CD8-positive, alpha-beta memory T cell (primary cell): Measurements from ENCODE around the gene TRPV4. TPM values are rescaled to one million over a fixed set of nuclear protein-coding genes. Genes with fewer than 3 reads are reported as not detected.
A peak's percentile ranks its signal among the peaks of the same experiment; 100 is the strongest.

ENCODE experiments used
- CTCF ChIA-PET: fragments of 350-600 bp; sonication (Branson Sonifier 250); formaldehyde crosslinking; loops from one replicate; lab custom pipeline; 2021; ENCODE audit warnings: antibody characterized with exemption; lab: Charles Lee
- POLR2A ChIA-PET: fragments of 350-600 bp; sonication (Branson Sonifier 250); formaldehyde crosslinking; loops from one replicate; lab custom pipeline; 2021; ENCODE audit warnings: antibody characterized with exemption; lab: Charles Lee
- DNase-seq, 5 donors: peaks; one replicate each; pipeline versions ENCODE4 v3.0.0 to v3.0.0-alpha.2; 2020 to 2022; ENCODE audit warnings: mixed read lengths in 1 of 5
- H3K27ac ChIP-seq: one replicate; pipeline ENCODE4 v1.7.0; 2013; ENCODE audit warnings: low read depth, mild to moderate bottlenecking, low read length, moderate library complexity
- H3K27me3 ChIP-seq: 2 replicates; pipeline ENCODE4 v1.7.0; 2013; ENCODE audit warnings: low read length, mild to moderate bottlenecking; ENCODE audit not compliant: insufficient read depth, poor library complexity, severe bottlenecking
- H3K36me3 ChIP-seq: 2 replicates; pipeline ENCODE4 v1.7.0; 2013; ENCODE audit warnings: mild to moderate bottlenecking, low read length, moderate library complexity; ENCODE audit not compliant: insufficient read depth
- H3K4me1 ChIP-seq: 2 replicates; pipeline ENCODE4 v1.7.0; 2013; ENCODE audit warnings: mild to moderate bottlenecking, low read length, moderate library complexity; ENCODE audit not compliant: insufficient read depth
- H3K4me3 ChIP-seq: 2 replicates; pipeline ENCODE4 v1.7.0; 2013; ENCODE audit warnings: mild to moderate bottlenecking, low read length
- H3K9me3 ChIP-seq: 2 replicates; pipeline ENCODE4 v1.7.0; 2013; ENCODE audit warnings: mild to moderate bottlenecking, low read length
- H3K27ac Mint-ChIP-seq, 8 donors: one replicate each; pipeline ENCODE4 v1.8.0; 2020 to 2021; ENCODE audit warnings: mixed read lengths in 8 of 8, mild to moderate bottlenecking in 6 of 8, inconsistent platforms in 3 of 8, moderate library complexity in 3 of 8
- H3K27me3 Mint-ChIP-seq, 2 donors: one replicate each; pipeline ENCODE4 v1.8.0; 2020 to 2021; ENCODE audit warnings: mixed read lengths in 2 of 2, mild to moderate bottlenecking in 1 of 2, moderate library complexity in 1 of 2
- H3K36me3 Mint-ChIP-seq, 3 donors: one replicate each; pipeline ENCODE4 v1.8.0; 2020 to 2021; ENCODE audit warnings: mixed read lengths in 3 of 3, inconsistent platforms in 1 of 3, mild to moderate bottlenecking in 1 of 3
- H3K4me1 Mint-ChIP-seq, 3 donors: one replicate each; pipeline ENCODE4 v1.8.0; 2020 to 2021; ENCODE audit warnings: mixed read lengths in 3 of 3, inconsistent platforms in 1 of 3, mild to moderate bottlenecking in 1 of 3
- H3K4me3 Mint-ChIP-seq, 7 donors: one replicate each; pipeline ENCODE4 v1.8.0; 2020 to 2021; ENCODE audit warnings: mixed read lengths in 7 of 7, mild to moderate bottlenecking in 6 of 7, moderate library complexity in 4 of 7, inconsistent platforms in 2 of 7
- H3K9me3 Mint-ChIP-seq, 5 donors: one replicate each; pipeline ENCODE4 v1.8.0; 2020 to 2022; ENCODE audit warnings: mixed read lengths in 5 of 5, mild to moderate bottlenecking in 3 of 5, moderate library complexity in 2 of 5, inconsistent platforms in 1 of 5
- polyA plus RNA-seq: library from polyadenylated mRNA; unstranded; fragments of 300-500 nt; fragmentation: Illumina TruSeq; gene quantifications from one replicate; pipeline ENCODE4 v1.2.3, GENCODE V29; 2021
- total RNA-seq, 2 experiments: library from RNA; stranded (reverse); gene quantifications; one replicate each; pipeline ENCODE4 v1.2.3, GENCODE V29; 2021

Gene TRPV4
- total and polyA plus RNA-seq, 3 experiments from 2014 or later = not detected

DNA sequence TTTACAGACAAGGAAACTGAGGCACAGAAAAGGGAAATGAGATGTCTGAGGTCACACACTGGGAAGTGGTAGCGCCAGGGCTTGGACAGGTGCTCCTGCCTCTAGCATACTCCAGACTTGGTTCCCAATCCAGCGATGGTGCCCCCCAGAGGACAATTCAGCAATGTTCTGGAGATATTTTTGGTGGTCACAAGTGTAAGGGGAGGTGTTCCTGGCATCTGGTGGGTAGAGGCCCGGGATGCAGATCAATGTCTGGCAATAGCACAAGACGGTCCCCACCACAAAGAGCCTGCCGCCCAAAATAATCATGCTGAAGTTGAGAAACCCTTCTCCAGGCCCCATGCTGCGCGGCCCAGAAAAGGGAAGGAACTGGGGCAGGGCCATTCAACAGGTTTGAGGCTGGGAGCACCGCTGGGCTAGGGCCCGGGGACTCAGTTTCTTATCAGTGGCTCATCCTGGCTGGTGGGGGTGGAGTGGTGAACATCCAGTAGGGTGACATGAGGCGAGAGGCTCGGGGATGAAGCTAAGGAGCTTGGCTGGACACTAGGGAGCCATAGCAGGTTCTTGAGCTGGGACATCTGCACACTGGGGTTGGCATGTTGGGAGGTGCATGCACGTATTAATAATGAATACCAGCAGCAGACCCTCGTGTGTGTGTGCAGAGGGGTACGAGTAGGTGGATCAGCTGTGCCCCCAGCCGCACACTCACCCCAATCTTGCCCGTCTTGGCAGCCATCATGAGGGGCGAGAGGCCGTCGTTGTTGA, 35.1 kb downstream of the TRPV4 start:
- Mint-ChIP-seq H3K9me3 (no peaks in the 10 kb centered on the region), H3K36me3 (no peaks in the 10 kb centered on the region), H3K4me3 (no peak overlapping the region), H3K27me3 (peaks cover 5 to 19% of the 10 kb centered on the region in 2 donors), H3K27ac (no peak overlapping the region), H3K4me1 (no peaks in the 10 kb centered on the region)
- no peak for DNase-seq
- CTCF ChIA-PET = no interaction called here
- Histone ChIP-seq H3K4me3 (no peak overlapping the region), H3K9me3 (no peaks in the 10 kb centered on the region), H3K27ac (no peak overlapping the region), H3K4me1 (no peaks in the 10 kb centered on the region), H3K27me3 (no peaks in the 10 kb centered on the region), H3K36me3 (no peaks in the 10 kb centered on the region)
- POLR2A ChIA-PET = no interaction called here

DNA sequence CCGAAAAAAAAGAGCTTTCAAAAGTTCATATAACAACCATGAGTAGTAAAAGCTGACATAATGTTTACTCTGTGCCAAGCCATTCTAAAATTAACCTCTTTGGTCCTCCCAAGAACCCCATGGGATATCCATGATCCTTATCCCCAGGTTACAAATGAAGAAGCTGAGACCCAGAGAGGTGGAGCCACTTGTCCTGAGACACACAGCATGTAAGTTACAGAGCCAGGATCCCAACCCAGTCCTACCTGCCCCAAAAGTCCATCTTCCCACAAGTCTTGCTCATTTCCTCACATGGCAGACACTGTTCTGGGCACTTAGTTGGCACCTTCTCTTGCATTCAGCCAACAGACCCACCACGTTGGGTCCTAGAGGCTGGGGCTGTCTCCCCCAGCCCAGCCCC, 37.1 kb downstream of the TRPV4 start:
- Mint-ChIP-seq H3K4me3 (no peak overlapping the region), H3K9me3 (no peaks in the 10 kb centered on the region), H3K4me1 (no peaks in the 10 kb centered on the region), H3K36me3 (no peaks in the 10 kb centered on the region), H3K27me3 (peaks cover 7 to 28% of the 10 kb centered on the region in 2 donors), H3K27ac (no peak overlapping the region)
- CTCF ChIA-PET = interaction anchor here (1.1 to 1.9 kb wide), 3 partner anchors 9 to 52 kb away, joined by 3 to 12 read pairs (median 3); no protein-coding TSS in a partner anchor
- Histone ChIP-seq H3K4me1 (no peaks in the 10 kb centered on the region), H3K4me3 (no peak overlapping the region), H3K36me3 (no peaks in the 10 kb centered on the region), H3K9me3 (no peaks in the 10 kb centered on the region), H3K27me3 (no peaks in the 10 kb centered on the region), H3K27ac (no peak overlapping the region)
- POLR2A ChIA-PET = no interaction called here
- DNase-seq = no peak

DNA sequence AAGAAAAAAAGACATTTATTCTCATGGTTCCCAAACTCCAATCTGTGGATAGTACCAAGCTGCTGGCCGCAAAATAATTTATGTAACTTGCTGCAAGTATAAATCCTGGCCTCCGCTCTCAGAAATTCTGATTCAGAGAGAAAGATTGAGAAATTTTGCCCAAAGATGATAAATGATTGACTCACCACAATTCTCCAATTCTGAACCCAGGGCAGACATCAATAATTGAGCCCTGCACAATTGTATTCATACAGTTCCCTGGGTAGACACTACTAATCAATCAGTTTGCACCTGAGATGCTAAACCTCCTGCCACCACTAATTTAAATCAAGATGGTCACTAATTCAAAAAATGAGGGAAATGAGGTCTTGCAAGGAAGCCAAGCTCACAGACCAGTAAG, 38.2 kb downstream of the TRPV4 start:
- ChIA-PET POLR2A (no interaction called here), CTCF (interaction anchor here (1.2 to 1.9 kb wide), 2 partner anchors 10 to 50 kb away, joined by 3 to 12 read pairs; no protein-coding TSS in a partner anchor)
- no peak overlapping the region for H3K4me3 ChIP-seq
- no peaks in the 10 kb centered on the region for H3K4me1 ChIP-seq
- peak overlapping the region in 1 of 8 donors; percentile 58 for H3K27ac Mint-ChIP-seq
- no peaks in the 10 kb centered on the region for H3K4me1 Mint-ChIP-seq
- no peaks in the 10 kb centered on the region for H3K27me3 ChIP-seq
- H3K27me3 Mint-ChIP-seq = peaks cover 13 to 33% of the 10 kb centered on the region in 2 donors
- H3K9me3 ChIP-seq = no peaks in the 10 kb centered on the region
- no peaks in the 10 kb centered on the region for H3K9me3 Mint-ChIP-seq
- H3K27ac ChIP-seq = no peak overlapping the region
- no peaks in the 10 kb centered on the region for H3K36me3 ChIP-seq
- DNase-seq = no peak
- H3K4me3 Mint-ChIP-seq = no peak overlapping the region
- H3K36me3 Mint-ChIP-seq = no peaks in the 10 kb centered on the region

DNA sequence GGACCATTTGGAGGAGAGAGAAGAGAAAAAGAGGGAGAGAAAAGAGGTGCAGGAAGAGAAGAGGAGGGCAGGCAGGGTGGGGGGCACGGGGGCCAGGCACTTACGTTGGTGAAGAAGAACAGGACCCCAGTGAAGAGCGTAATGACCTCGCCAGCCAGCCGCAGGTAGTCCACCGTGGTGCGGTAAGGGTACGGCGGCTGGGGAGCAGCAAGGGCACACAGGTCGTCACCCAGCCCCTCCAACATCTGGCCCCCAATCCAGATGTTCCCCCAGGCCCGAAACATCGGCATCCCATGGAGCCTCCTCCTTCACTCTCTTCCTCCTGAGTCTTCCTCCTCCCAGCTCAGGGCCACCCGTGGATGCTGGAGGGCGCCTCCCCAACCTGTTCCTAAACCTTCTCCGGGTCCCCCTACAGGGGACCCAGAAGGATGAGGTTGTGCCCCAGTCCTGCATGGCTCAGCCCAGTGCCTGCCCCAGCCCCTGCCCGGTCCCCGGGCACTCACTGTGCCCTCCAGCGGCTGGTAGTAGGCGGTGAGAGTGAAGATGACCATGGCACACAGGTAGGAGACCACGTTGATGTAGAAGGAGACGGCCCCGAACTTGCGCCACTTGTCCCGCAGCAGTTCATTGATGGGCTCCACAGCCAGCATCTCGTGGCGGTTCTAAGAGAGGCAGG, 39.2 kb downstream of the TRPV4 start:
- no peaks in the 10 kb centered on the region for H3K4me1 Mint-ChIP-seq

DNA sequence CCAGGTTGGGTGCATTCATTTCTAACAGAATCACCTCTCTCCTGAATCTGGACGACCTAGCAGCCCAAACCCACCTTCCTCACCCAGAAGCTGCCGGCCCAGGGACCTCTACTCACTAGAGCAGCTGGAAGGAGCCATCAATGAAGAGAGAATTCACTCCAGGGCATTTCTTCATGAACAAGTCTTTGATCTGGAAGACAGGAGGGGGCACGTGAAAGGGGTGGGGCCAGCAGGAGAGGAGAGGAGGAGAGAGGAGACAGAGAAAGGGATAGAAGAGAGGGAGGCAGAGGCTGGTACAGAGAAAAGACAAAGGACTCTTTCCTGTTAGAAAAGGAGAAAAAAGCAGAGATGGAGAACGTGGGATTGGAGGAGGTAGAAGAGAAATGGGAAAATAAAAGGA, 39.8 kb downstream of the TRPV4 start:
- no peaks in the 10 kb centered on the region for H3K4me1 ChIP-seq
- H3K27me3 Mint-ChIP-seq = peaks cover 14 to 38% of the 10 kb centered on the region in 2 donors
- ChIA-PET CTCF (interaction anchor here (2.6 kb wide), 1 partner anchor 12 kb away, joined by 11 read pairs; no protein-coding TSS in a partner anchor), POLR2A (no interaction called here)
- H3K36me3 ChIP-seq = no peaks in the 10 kb centered on the region
- no peaks in the 10 kb centered on the region for H3K27me3 ChIP-seq
- H3K9me3 ChIP-seq = no peaks in the 10 kb centered on the region
- H3K27ac Mint-ChIP-seq = no peak overlapping the region
- no peak for DNase-seq
- no peaks in the 10 kb centered on the region for H3K4me1 Mint-ChIP-seq
- H3K4me3 ChIP-seq = no peak overlapping the region
- H3K27ac ChIP-seq = no peak overlapping the region
- H3K9me3 Mint-ChIP-seq = no peaks in the 10 kb centered on the region
- H3K4me3 Mint-ChIP-seq = no peak overlapping the region
- H3K36me3 Mint-ChIP-seq = no peaks in the 10 kb centered on the region

More for the DNA sequence above, 39.2 kb downstream of the TRPV4 start:
- Histone ChIP-seq H3K27ac (no peak overlapping the region), H3K4me1 (no peaks in the 10 kb centered on the region), H3K4me3 (no peak overlapping the region), H3K27me3 (no peaks in the 10 kb centered on the region), H3K36me3 (no peaks in the 10 kb centered on the region), H3K9me3 (no peaks in the 10 kb centered on the region)
- Mint-ChIP-seq H3K36me3 (no peaks in the 10 kb centered on the region), H3K27ac (no peak overlapping the region), H3K4me3 (no peak overlapping the region), H3K27me3 (peaks cover 14 to 36% of the 10 kb centered on the region in 2 donors), H3K9me3 (no peaks in the 10 kb centered on the region)
- ChIA-PET CTCF (interaction anchor here (2.6 kb wide), 1 partner anchor 11 kb away, joined by 11 read pairs; no protein-coding TSS in a partner anchor), POLR2A (no interaction called here)
- no peak for DNase-seq

DNA sequence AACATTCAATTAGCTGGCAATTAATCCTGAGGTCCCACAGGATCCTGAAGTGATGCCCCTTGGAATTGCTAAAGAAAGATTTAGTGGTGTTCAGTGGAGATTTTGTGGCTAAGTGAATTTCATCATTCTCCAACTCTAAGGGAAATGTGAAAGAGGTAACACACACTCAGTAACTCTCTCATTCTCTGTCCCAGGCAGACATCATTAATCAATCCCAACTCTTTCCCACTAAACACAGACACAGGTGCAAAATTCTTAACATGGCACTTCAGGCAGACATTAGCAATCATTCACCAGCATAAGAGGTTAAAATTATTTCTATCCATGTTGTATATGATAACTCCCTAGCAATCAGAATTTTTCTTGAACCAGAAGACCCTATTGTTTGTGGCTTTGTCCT, 40.2 kb downstream of the TRPV4 start:
- DNase-seq = no peak
- Mint-ChIP-seq H3K9me3 (no peaks in the 10 kb centered on the region), H3K27me3 (peaks cover 14 to 40% of the 10 kb centered on the region in 2 donors), H3K4me3 (no peak overlapping the region), H3K4me1 (no peaks in the 10 kb centered on the region), H3K27ac (no peak overlapping the region), H3K36me3 (no peaks in the 10 kb centered on the region)
- Histone ChIP-seq H3K27me3 (no peaks in the 10 kb centered on the region), H3K27ac (no peak overlapping the region), H3K36me3 (no peaks in the 10 kb centered on the region), H3K4me3 (no peak overlapping the region), H3K4me1 (no peaks in the 10 kb centered on the region), H3K9me3 (no peaks in the 10 kb centered on the region)
- ChIA-PET CTCF (interaction anchor here (2.6 kb wide), 1 partner anchor 12 kb away, joined by 11 read pairs; no protein-coding TSS in a partner anchor), POLR2A (no interaction called here)

DNA sequence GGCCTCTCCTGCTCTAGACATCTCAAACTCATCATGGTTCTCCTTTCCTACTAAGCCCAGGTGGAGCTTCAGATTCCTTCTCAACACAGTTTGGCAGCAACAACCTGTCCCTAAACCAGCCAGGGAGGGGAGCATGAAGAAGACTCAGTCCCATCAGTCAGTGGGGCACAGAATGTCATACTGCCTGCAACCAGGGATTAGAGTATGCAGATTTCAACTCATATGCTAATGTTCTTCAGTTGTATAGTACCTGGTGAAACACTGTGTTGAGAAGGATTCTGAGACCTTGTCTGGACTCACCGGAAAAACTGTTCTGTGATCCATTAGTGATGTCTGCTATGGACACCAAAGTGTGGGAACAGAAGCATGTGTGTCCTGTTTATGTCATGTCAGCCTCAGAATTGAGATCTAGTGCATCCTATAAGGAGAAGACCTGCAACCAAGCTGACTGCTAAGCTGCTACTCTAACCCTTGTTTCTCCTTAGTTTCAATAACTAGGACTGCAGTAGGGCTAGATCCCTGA, 43.6 kb downstream of the TRPV4 start:
- Histone ChIP-seq H3K4me1 (no peaks in the 10 kb centered on the region), H3K36me3 (no peaks in the 10 kb centered on the region), H3K4me3 (no peak overlapping the region), H3K27ac (no peak overlapping the region), H3K27me3 (no peaks in the 10 kb centered on the region), H3K9me3 (no peaks in the 10 kb centered on the region)
- Mint-ChIP-seq H3K27ac (no peak overlapping the region), H3K36me3 (no peaks in the 10 kb centered on the region), H3K4me3 (peak overlapping the region in 1 of 7 donors; percentile 40), H3K4me1 (no peaks in the 10 kb centered on the region), H3K27me3 (peaks cover 9 to 42% of the 10 kb centered on the region in 2 donors), H3K9me3 (no peaks in the 10 kb centered on the region)
- POLR2A ChIA-PET = no interaction called here
- no peak for DNase-seq
- CTCF ChIA-PET = interaction anchor here (2.0 kb wide), 1 partner anchor 15 kb away, joined by 6 read pairs; no protein-coding TSS in a partner anchor

DNA sequence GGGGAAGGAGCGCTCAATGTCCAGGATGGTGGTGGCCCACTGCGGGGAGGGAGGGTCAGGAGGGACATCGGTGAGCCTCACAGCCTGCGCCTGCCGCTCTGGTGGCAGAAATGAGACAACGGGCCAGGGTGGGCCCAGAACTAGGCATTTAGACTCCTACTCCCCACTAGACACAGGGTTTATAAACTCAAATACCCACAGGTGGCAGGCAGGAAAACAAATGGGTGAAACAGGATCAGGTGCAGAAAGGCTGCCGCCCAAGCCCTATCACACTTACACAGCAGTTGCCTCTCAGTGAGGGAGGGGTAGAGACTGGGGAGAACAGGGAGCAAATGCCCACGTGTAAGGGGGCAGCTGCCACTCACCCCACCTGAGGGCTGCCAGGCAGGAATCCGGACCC, 46.4 kb downstream of the TRPV4 start:
- H3K9me3 ChIP-seq = no peaks in the 10 kb centered on the region
- Mint-ChIP-seq H3K36me3 (no peaks in the 10 kb centered on the region), H3K27ac (no peak overlapping the region), H3K9me3 (no peaks in the 10 kb centered on the region), H3K4me1 (no peaks in the 10 kb centered on the region), H3K27me3 (peaks cover 15 to 36% of the 10 kb centered on the region in 2 donors), H3K4me3 (no peak overlapping the region)
- H3K36me3 ChIP-seq = no peaks in the 10 kb centered on the region
- CTCF ChIA-PET = no interaction called here
- no peak overlapping the region for H3K27ac ChIP-seq
- no peak for DNase-seq
- POLR2A ChIA-PET = no interaction called here
- no peak overlapping the region for H3K4me3 ChIP-seq
- no peaks in the 10 kb centered on the region for H3K4me1 ChIP-seq
- H3K27me3 ChIP-seq = no peaks in the 10 kb centered on the region
